GM13977 (cell line): ENCODE measurements around the gene SLC6A4.

Source experiments
- DNase-seq: peaks from one replicate; pipeline ENCODE4 v3.0.0; 2012; ENCODE audit warnings: low spot score
- in situ Hi-C: fragments of 300-500 bp; cut with MboI; formaldehyde crosslinking; loops from one replicate; pipeline ENCODE4 v1.12.0; 2022; ENCODE audit warnings: low sequenced_read_pairs, low pct_unique_long_range_greater_than_20kb, mixed read lengths, inconsistent platforms; ENCODE audit not compliant: unreplicated experiment
- TF ChIP-seq, protein P1 (sequence below): IDR thresholded peaks from 2 replicates; pipeline ENCODE4 v1.5.1; 2012; ENCODE audit warnings: mild to moderate bottlenecking, control low read depth; ENCODE audit not compliant: insufficient read depth; ENCODE audit errors: extremely low read depth, missing control alignments

SLC6A4 gene

DNA sequence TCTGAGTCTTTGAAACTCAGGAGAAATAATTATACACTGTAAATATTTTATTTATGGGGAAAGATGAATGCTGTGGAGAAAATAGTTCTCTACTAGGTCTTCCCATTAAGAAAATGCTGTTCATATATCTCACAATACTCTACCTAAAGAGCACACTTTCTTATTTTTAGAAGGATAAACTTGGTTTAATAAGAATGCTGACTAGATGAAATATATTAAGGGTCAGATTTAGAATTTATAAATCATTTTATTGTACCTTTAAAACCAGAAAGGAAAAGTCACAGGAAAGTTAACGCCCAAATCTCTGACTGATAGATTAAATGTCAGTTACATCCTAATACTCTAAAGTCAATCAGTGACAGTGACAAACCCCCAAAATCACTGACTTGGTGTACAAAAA lies 48.7 kb downstream of the SLC6A4 start:
- no peak for DNase-seq
- in situ Hi-C loops, result no loop called here
- TF ChIP-seq, protein P1, sequence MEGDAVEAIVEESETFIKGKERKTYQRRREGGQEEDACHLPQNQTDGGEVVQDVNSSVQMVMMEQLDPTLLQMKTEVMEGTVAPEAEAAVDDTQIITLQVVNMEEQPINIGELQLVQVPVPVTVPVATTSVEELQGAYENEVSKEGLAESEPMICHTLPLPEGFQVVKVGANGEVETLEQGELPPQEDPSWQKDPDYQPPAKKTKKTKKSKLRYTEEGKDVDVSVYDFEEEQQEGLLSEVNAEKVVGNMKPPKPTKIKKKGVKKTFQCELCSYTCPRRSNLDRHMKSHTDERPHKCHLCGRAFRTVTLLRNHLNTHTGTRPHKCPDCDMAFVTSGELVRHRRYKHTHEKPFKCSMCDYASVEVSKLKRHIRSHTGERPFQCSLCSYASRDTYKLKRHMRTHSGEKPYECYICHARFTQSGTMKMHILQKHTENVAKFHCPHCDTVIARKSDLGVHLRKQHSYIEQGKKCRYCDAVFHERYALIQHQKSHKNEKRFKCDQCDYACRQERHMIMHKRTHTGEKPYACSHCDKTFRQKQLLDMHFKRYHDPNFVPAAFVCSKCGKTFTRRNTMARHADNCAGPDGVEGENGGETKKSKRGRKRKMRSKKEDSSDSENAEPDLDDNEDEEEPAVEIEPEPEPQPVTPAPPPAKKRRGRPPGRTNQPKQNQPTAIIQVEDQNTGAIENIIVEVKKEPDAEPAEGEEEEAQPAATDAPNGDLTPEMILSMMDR, result no peak

DNA sequence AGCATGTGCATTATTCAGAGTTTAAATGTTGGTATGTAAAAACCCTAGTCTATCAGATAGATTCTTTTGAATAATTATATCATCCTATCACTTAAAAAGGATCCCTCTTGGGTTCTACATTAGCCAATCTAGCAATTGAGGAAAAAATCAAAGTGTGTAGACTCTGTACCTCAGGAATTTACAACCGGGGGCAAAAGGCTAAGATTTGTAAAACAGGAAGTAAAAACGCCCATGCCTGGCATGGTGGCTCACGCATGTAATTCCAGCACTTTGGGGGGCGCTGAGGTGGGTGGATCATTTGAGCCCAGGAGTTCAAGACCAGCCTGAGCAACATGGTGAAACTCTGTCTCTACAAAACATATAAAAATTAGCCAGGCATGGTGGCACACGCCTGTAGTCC lies 58.6 kb downstream of the SLC6A4 start:
- DNase-seq, result no peak
- in situ Hi-C loops, result no loop called here
- TF ChIP-seq, protein P1, result no peak

DNA sequence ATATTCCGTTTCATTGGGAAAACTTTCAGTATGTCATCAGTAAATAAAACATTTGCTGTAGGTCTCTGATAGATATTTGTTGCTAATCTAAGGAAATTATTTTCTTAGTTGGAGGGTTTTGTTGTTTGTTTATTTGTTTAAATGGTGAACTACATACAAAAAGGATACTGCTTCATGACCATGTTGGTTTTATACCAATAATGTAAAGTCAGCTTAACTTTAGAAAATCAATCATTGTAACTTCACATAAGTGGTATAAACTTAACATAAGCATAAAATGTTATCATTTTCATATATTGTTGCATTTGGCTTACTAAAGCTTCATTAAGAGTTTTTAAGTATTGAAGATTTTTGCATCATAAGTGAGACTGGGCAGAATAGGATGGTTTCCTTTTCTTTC lies 60.9 kb downstream of the SLC6A4 start:
- DNase-seq, result no peak

DNA sequence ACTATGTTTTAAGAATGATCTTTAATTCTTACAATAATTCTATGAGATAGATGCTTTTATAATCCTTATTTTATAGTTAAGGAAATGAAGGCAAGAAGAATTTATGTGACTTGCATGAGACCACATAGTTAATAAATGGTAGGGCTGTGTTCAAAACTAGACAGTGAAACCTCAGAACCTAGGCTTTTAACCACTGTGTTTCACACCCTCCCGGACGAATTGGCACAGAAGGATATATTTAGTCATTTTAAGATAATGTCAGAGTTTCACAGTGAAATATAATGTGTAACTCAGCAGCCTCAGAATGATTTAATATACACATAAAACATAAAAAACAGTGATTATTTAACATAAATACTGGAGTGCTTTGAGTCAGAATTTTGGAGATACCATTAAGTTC lies 61.8 kb downstream of the SLC6A4 start:
- peak; percentile 54 for DNase-seq

More for the DNA sequence above, 60.9 kb downstream of the SLC6A4 start:
- TF ChIP-seq, protein P1, result no peak
- in situ Hi-C loops, result no loop called here

DNA sequence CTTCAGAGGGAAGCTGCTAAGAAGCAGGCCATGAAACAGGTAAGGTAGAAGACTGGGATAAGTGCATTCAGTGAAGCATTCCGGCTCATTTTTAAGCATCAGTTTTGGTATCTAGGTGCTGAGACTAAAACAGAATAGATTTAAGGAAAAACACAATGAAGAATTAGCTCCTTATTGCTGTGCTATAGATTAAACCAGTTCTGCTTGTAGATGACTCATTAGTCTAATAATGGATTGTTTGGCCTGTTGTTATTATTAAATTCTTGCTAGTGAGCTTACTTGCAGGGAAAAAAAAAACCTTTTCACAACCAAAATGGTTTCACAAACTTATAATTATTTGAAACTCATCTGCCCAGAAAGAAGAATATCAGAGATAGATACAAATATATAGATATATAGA lies 62.9 kb downstream of the SLC6A4 start:
- in situ Hi-C loops, result no loop called here
- no peak for DNase-seq
- TF ChIP-seq, protein P1, result no peak

More for the DNA sequence above, 61.8 kb downstream of the SLC6A4 start:
- in situ Hi-C loops, result no loop called here
- TF ChIP-seq, protein P1, result no peak

DNA sequence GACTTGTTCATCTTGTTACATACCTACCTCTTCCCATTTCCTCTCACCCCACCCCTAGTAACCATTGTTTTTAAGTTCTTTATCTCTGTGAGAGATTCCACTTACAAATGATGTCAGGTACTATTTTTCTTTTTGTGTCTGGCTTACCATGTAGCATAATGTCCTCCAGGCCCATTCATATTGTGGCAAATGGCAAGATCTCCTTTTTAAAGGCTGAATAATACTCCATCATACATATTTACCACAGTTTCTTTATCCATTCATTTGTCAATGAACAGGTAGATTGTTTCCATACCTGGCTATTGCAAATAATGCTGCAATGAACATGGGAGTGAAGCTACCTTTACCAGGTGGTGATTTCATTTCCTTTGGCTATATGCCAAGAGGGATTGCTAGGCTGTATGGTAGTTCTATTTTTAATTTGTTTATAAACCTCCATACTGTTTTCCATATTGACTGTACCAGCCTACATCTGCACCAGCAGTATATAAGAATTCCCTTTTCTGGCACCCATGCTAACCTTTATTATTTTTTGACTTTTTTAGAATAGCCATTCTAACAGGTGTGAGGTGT lies 65.0 kb downstream of the SLC6A4 start:
- TF ChIP-seq, protein P1, result no peak
- no peak for DNase-seq
- in situ Hi-C loops, result no loop called here

DNA sequence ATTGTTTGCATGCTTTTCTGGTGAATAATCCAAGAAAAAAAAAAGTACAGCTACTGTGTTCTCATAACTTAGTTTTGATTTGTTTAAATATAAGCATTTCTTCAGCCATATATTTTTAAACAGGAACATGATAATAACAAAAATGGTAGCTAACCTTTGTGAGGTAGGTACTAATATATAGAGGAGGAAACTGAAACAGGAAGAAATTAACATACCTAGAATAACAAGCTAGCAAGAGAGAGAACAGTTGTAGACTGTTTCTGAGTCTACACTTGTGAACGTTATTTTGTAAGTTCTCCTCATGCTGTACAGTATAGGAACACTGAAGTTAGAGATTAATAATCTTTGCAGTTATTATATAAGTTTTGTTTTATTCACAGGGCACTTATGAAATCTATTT lies 69.5 kb downstream of the SLC6A4 start:
- TF ChIP-seq, protein P1, result no peak
- in situ Hi-C loops, result no loop called here
- no peak for DNase-seq
